BE2C (cell line): Measurements from ENCODE around the gene TMEM244. TPM values are rescaled to one million over a fixed set of nuclear protein-coding genes. Genes with fewer than 3 reads are reported as not detected.

Experiments
- DNase-seq: peaks from one replicate; pipeline ENCODE4 v3.0.0-alpha.2; 2020
- H3K27me3 ChIP-seq: fragments of 250-450 bp; sonication (Bioruptor Pico); 2 replicates; pipeline ENCODE4 v1.5.1; 2020; ENCODE audit warnings: mild to moderate bottlenecking
- H3K36me3 ChIP-seq: fragments of 250-450 bp; sonication (Bioruptor Pico); 2 replicates; pipeline ENCODE4 v1.5.1; 2020; ENCODE audit warnings: mild to moderate bottlenecking
- H3K4me1 ChIP-seq: fragments of 250-450 bp; sonication (Bioruptor Pico); 2 replicates; pipeline ENCODE4 v1.5.1; 2020
- H3K4me3 ChIP-seq: 2 replicates; pipeline ENCODE4 v1.5.1; 2011; ENCODE audit warnings: low read depth, low read length
- H3K9me3 ChIP-seq: fragments of 250-450 bp; sonication (Bioruptor Pico); 2 replicates; pipeline ENCODE4 v1.5.1; 2020
- polyA plus RNA-seq: library from polyadenylated mRNA; unstranded; fragments of >200 nt; gene quantifications from one replicate; pipeline ENCODE4 v1.2.1, GENCODE V29; 2012; ENCODE audit warnings: low read depth, missing spikeins; ENCODE audit not compliant: insufficient read length, insufficient read depth
- TF ChIP-seq, protein P1 (sequence below): IDR thresholded peaks from 2 replicates; pipeline ENCODE4 v1.5.1; 2012; ENCODE audit warnings: mild to moderate bottlenecking, low read depth, low read length

TMEM244 gene, protein sequence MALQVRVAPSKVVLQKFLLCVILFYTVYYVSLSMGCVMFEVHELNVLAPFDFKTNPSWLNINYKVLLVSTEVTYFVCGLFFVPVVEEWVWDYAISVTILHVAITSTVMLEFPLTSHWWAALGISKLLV
- not detected for polyA plus RNA-seq

DNA sequence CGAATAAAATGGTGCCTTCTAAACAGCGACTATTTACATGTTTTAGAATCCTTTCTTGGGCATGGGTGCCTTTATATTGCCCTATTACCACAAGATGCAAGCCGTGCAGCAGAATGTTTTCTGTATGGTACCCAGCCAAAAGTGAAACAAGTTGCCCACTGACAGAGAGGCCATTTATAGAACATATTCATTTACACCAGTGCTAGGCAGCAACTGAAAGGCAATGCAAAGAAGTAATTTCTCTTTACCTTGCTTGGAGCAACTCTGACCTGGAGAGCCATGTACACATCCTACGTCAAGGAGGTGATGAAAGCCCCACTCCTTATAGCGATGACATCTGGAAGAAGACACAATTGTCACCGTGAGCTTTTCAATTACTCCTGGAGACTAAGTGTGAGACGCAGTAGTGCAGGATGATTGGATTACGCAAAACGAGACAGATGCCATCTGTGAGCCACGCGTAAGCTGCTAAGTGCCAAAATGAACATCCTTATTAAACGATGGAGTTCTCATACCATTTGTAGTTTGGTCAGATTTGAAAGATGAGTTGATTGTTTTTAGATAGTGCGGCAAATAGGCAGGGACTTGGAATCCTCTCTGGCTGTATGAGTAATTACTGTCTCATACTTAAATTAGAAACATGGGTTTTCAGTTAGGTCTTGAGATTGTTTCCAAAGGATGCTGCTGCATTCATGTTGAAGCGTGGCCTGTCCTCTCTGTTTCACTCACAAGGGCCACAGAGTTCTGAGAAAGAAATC lies at the start of gene TMEM244:
Gene TMEM244, minus strand, starts transcription at position 408 of the 758 bp plus-strand sequence. Its CDS starts 127 bp downstream, at position 281.
- no peak for DNase-seq
- Histone ChIP-seq H3K27me3 (no peaks in the 10 kb centered on the region), H3K4me3 (no peak within 1 kb of the TSS)

DNA sequence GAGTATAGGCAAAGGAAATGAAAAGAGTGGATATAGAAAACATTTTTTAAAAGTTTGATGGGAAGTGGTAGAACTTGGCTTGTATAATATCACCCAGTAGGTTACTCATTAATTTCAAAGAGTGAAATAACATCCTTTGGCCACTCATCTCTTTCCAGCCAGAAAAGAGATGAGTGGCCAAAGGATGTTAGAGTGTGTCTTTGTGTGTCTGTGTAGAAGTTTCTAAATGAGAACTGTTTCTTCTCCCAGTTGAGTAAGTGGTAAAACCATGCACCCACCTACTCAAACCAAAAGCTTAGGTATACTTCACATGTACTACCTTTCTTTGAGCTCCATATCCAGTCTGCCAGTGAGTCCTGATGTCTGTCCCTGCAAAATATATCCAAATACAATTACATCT lies 47.7 kb upstream of the TMEM244 start:
- H3K36me3 ChIP-seq = no peaks in the 10 kb centered on the region
- no peaks in the 10 kb centered on the region for H3K9me3 ChIP-seq
- DNase-seq = no peak
- no peaks in the 10 kb centered on the region for H3K27me3 ChIP-seq
- no peaks in the 10 kb centered on the region for H3K4me1 ChIP-seq
- no peak overlapping the region for H3K4me3 ChIP-seq
- TF ChIP-seq, protein P1, sequence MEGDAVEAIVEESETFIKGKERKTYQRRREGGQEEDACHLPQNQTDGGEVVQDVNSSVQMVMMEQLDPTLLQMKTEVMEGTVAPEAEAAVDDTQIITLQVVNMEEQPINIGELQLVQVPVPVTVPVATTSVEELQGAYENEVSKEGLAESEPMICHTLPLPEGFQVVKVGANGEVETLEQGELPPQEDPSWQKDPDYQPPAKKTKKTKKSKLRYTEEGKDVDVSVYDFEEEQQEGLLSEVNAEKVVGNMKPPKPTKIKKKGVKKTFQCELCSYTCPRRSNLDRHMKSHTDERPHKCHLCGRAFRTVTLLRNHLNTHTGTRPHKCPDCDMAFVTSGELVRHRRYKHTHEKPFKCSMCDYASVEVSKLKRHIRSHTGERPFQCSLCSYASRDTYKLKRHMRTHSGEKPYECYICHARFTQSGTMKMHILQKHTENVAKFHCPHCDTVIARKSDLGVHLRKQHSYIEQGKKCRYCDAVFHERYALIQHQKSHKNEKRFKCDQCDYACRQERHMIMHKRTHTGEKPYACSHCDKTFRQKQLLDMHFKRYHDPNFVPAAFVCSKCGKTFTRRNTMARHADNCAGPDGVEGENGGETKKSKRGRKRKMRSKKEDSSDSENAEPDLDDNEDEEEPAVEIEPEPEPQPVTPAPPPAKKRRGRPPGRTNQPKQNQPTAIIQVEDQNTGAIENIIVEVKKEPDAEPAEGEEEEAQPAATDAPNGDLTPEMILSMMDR = no peak

More for the DNA sequence above, at the start of gene TMEM244:
- TF ChIP-seq, protein P1 = no peak
- H3K4me1 ChIP-seq = no peaks in the 10 kb centered on the region
- H3K9me3 ChIP-seq = no peaks in the 10 kb centered on the region
- no peaks in the 10 kb centered on the region for H3K36me3 ChIP-seq

DNA sequence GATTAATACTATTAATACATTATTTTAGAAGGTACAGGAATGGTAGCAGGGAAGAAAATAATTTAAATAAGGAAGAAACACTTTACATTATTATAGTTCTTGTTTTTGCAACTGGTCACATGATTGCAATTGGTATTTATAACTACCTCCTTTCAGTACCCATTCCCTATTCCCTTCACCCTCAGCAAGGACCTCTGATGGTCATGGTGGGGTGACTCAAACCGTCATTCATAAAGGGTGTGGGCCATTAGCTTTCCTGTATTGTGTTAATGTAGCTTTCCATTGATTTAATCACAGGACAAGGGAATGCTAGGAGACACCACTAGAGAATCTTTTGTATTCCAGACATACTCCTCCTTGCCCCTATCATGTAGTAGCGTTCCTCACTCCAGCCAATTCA lies 47.2 kb upstream of the TMEM244 start:
- H3K4me1 ChIP-seq = no peaks in the 10 kb centered on the region
- no peaks in the 10 kb centered on the region for H3K36me3 ChIP-seq
- no peaks in the 10 kb centered on the region for H3K27me3 ChIP-seq

DNA sequence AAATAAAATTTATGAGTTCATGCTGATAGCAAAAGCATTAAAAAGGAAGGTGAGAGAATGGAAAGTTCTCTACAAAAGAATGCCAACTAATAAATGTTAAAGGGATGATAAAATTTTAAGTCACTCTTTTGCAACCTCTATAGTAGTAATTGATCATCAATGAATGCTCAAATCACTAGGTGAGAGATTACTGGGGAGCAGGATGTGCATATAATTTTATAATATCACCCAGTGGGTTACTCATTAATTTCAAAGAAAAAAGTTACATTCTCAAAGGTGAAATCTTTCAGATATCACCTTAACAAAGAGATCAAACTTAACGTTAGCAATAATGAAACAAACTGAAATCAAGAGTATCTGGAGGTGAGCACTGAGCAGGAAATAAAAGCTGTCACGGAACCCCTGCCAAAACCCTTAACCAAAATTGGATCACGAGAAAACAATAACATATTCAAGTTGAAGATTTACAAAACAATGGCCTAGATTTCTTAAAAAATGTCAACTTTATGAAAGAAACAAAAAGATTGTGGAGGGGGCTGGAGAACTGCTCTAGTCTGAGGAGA lies 45.5 kb upstream of the TMEM244 start:
- no peaks in the 10 kb centered on the region for H3K9me3 ChIP-seq
- DNase-seq = no peak
- no peaks in the 10 kb centered on the region for H3K36me3 ChIP-seq
- no peak overlapping the region for H3K4me3 ChIP-seq
- TF ChIP-seq, protein P1 = no peak
- no peaks in the 10 kb centered on the region for H3K4me1 ChIP-seq
- H3K27me3 ChIP-seq = no peaks in the 10 kb centered on the region

More for the DNA sequence above, 47.2 kb upstream of the TMEM244 start:
- no peak for DNase-seq
- Histone ChIP-seq H3K4me3 (no peak overlapping the region), H3K9me3 (no peaks in the 10 kb centered on the region)
- TF ChIP-seq, protein P1 = no peak

DNA sequence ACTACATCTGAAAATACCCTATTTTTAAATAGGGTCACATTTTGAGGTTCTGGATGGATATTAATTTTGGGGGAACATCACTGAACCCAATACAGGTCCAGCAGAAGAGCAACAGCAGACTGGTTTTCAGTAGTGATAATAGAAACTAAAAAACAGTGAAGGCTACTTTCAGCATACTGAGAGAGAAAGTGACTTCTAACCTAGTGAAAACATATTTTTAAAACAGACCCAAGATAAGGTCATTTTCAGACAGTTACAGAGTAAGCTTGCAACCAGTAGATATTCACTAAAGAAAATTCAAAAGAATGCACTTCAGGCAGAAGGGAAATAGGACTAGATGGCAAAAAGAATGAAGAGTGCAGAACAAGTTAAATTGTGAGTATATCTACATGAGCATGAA lies 42.0 kb upstream of the TMEM244 start:
- no peak for DNase-seq
- no peaks in the 10 kb centered on the region for H3K9me3 ChIP-seq
- no peaks in the 10 kb centered on the region for H3K4me1 ChIP-seq
- TF ChIP-seq, protein P1 = no peak
- no peaks in the 10 kb centered on the region for H3K36me3 ChIP-seq
- no peaks in the 10 kb centered on the region for H3K27me3 ChIP-seq
- no peak overlapping the region for H3K4me3 ChIP-seq

DNA sequence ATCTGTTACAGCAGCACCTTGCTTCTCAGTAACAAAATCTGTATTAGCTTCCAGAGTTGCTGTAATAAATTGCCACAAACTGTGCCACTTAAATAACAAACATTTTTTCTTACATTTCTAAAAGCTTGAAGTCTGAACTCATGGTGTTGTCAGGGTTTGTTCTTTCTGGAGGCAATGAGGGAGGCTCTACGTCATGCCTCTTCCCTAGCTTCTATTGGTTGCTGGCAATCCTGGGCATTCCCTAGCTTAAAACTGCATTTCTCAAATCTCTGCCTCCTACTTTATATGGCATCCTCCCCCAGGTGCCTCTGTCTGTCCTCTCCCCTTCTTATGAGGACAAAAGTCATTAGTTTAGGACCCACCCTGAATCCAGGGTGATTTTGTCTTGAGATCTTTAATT lies 41.6 kb upstream of the TMEM244 start:
- Histone ChIP-seq H3K4me3 (no peak overlapping the region), H3K36me3 (no peaks in the 10 kb centered on the region), H3K4me1 (no peaks in the 10 kb centered on the region), H3K9me3 (no peaks in the 10 kb centered on the region), H3K27me3 (no peaks in the 10 kb centered on the region)
- TF ChIP-seq, protein P1 = no peak
- DNase-seq = no peak
